ENCODE data around the gene LRRC7. TPM values are rescaled to one million over a fixed set of nuclear protein-coding genes. Genes with fewer than 3 reads are reported as not detected.

Gene LRRC7
- total RNA-seq, 2 experiments from 2014 or later = 0.14 TPM; not detected in 1

DNA sequence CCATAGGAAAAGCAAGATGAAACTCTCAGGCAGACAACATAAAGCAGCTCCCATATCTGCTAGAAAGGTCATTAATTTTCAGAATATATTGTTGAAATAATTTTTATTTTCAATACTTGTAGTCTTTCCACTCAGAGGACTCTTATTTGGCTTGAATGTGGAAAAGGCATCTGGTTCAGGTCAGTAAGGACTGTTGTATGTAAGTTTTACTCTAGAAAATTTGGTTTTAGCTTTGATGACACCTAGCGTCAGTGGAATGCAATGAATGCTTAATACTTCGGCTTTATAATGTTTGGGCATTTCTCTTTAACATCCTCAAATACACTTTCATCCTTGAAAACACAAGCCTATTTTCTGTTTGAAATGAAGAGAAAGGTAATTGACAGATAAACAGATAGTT, 574.4 kb downstream of the LRRC7 start:
- Mint-ChIP-seq H3K9me3 (no peaks in the 10 kb centered on the region), H3K36me3 (no peaks in the 10 kb centered on the region), H3K4me1 (no peaks in the 10 kb centered on the region), H3K27ac (no peak overlapping the region), H3K4me3 (no peak overlapping the region), H3K27me3 (no peaks in the 10 kb centered on the region)
- no peak for DNase-seq

DNA sequence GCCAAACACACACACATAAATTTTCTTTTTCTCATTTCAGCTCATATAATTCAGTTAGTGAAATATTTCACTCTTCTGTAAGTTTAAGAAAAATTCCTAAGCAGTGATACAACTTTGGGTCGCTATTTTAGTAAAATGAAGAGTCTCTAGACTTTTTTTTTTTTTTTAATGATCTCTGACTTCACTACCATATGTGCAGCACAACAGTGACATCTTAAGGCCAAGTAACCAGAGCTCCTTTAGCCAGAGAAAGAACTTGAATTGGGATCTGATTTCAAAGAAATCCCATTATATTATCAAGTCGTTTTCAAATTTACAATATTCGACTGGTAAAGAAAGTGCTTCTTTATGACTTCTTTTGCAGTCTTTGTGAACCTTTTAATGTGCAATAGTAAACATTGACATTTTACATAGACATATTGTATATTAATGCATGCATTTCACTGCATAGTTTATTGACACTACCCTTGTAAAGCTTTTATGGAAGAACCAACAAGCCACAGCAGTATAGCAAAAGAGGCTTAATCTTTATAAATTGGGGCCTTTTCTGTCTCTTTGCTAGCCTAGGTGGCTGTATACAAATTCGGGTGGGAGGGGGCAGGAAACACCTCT, 575.4 kb downstream of the LRRC7 start:
- Mint-ChIP-seq H3K27me3 (no peaks in the 10 kb centered on the region), H3K4me1 (no peaks in the 10 kb centered on the region), H3K4me3 (no peak overlapping the region), H3K27ac (no peak overlapping the region), H3K9me3 (no peaks in the 10 kb centered on the region), H3K36me3 (peaks cover 2% of the 10 kb centered on the region)
- DNase-seq = no peak

DNA sequence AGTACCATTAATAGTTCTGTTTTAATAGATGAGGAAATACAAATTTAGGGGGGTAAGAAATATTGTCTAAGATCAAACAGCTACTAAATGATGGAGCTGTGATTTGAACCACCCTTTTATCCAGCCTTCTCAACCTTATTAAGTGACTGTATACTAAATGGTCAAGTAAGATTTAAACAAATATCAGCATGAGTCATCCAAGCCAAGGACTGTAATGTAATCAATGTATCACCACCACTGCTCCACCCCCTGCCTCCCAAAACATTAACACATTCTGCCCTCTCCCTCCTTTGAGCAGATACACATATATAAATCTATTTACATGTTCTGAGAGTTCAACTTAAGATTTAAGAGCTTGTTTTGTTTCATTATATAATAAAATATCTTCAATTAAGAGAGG, 578.8 kb downstream of the LRRC7 start:
- Mint-ChIP-seq H3K27ac (no peak overlapping the region), H3K9me3 (no peaks in the 10 kb centered on the region), H3K36me3 (peaks cover 2% of the 10 kb centered on the region), H3K4me3 (no peak overlapping the region), H3K27me3 (no peaks in the 10 kb centered on the region), H3K4me1 (no peaks in the 10 kb centered on the region)
- DNase-seq = no peak

DNA sequence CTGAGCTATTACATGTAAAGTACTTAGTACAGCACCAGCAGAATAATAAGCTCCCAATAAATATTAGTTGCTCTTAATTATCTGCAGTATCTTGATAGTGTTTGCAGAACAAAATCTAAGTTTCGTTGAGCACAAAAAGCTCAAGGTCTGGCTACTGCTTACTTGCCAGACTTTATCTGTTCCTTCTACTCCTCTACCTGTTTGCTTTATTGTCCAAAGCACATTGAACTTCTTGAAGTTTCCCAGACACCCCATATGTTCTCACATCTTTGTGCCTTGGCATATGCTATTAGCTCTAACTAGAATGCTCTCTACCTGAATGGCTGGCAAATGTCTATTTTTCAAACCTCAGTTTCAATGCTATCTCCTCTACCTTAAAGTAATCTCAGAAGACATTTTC, 582.7 kb downstream of the LRRC7 start:
- H3K27me3 Mint-ChIP-seq = no peaks in the 10 kb centered on the region
- H3K4me1 Mint-ChIP-seq = no peaks in the 10 kb centered on the region
- H3K36me3 Mint-ChIP-seq = peaks cover 7% of the 10 kb centered on the region
- H3K27ac Mint-ChIP-seq = no peak overlapping the region
- no peak for DNase-seq
- H3K9me3 Mint-ChIP-seq = no peaks in the 10 kb centered on the region
- no peak overlapping the region for H3K4me3 Mint-ChIP-seq

DNA sequence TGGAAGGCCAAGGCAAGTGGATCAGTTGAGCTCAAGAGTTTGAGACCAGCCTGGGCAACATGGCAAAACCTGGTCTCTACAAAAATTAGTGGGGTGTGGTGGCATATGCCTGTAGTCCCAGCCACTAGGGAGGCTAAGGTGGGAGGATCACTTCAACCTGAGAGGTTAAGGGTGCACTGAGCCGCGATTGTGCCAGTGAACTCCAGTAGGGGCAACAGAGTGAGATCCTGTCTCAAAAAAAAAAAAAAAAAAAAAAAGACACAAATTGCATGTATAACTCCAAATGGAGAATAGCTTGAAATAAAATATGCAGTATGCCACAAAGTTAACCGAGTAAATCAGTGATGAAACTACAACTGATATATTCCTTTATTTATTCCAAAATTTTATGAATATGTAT, 586.0 kb downstream of the LRRC7 start:
- Mint-ChIP-seq H3K36me3 (peaks cover 5% of the 10 kb centered on the region), H3K4me3 (no peak overlapping the region), H3K9me3 (no peaks in the 10 kb centered on the region), H3K27me3 (no peaks in the 10 kb centered on the region), H3K27ac (no peak overlapping the region), H3K4me1 (no peaks in the 10 kb centered on the region)
- DNase-seq = no peak

DNA sequence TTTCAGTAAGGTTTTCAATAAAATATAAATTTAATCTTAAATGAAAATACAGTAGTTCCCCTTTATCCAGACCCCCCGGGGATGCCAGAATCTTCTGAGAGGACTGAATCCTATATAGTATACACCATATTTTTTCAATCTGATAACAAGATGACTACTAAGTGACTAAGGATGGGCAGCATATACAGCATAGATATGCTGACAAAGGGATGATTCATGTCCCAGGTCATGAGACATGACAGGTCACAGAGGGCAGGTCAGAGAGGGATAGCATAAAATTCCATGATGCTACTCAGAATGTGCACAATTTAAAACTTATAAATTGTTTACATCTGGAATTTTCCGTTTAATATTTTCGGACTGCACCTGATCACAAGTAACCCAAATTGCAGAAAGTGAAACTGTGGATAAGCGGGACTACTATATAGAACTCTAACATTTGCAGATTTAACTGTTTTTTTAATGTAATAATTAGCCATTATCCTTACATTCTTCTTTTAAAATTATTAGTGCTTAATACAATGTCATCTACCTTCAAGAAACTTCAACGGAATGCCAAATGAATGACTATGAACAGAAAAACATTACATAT, 588.9 kb downstream of the LRRC7 start:
- no peak for DNase-seq
- Mint-ChIP-seq H3K27ac (no peak overlapping the region), H3K4me3 (no peak overlapping the region), H3K36me3 (peaks cover 8% of the 10 kb centered on the region), H3K27me3 (no peaks in the 10 kb centered on the region), H3K4me1 (no peaks in the 10 kb centered on the region), H3K9me3 (no peaks in the 10 kb centered on the region)

DNA sequence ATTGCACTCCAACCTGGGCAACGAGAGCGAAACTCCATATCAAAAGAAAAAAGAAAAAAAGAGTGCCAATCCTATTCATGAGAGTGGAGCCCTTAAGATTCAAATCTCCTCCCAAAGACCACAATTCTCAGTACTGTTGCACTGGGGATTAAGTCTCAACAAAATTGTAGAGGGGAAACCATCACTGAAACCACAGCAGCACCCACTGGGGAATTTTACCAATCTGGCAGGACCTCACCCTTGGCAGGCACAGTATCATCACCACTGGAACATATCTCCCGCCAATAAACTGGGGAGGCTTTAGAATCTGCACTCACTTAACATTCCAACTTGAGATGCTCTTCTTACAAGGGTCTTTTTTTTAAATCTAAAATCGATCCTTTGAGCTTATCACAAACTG, 596.6 kb downstream of the LRRC7 start:
- H3K4me3 Mint-ChIP-seq = no peak overlapping the region
- peaks cover 10% of the 10 kb centered on the region for H3K36me3 Mint-ChIP-seq
- no peak overlapping the region for H3K27ac Mint-ChIP-seq
- H3K4me1 Mint-ChIP-seq = peaks cover under 1% of the 10 kb centered on the region
- H3K27me3 Mint-ChIP-seq = no peaks in the 10 kb centered on the region
- no peaks in the 10 kb centered on the region for H3K9me3 Mint-ChIP-seq
- DNase-seq = no peak

DNA sequence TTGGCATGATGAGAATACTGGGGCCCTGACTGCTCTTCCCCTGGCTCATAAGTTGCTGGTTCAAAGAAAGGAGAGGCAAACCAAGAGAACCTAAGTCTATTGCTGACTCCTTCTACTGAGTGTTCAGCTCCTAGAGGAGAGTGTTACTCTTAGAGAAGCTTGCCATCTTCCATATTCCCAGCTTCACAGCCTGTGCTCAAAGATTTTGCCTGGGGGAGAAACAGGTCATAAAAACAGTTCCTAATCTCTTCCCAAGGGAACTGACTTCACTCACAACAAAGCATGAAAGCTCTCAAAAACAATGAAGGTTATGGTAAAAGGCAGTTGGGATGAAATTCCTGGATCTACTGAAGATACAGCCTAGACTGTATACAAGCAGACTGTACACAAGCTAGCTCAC, 600.6 kb downstream of the LRRC7 start:
- H3K36me3 Mint-ChIP-seq = peaks cover 13% of the 10 kb centered on the region
- H3K9me3 Mint-ChIP-seq = no peaks in the 10 kb centered on the region
- no peak for DNase-seq
- peaks cover 3% of the 10 kb centered on the region for H3K4me1 Mint-ChIP-seq
- H3K4me3 Mint-ChIP-seq = no peak overlapping the region
- no peaks in the 10 kb centered on the region for H3K27me3 Mint-ChIP-seq
- no peak overlapping the region for H3K27ac Mint-ChIP-seq

DNA sequence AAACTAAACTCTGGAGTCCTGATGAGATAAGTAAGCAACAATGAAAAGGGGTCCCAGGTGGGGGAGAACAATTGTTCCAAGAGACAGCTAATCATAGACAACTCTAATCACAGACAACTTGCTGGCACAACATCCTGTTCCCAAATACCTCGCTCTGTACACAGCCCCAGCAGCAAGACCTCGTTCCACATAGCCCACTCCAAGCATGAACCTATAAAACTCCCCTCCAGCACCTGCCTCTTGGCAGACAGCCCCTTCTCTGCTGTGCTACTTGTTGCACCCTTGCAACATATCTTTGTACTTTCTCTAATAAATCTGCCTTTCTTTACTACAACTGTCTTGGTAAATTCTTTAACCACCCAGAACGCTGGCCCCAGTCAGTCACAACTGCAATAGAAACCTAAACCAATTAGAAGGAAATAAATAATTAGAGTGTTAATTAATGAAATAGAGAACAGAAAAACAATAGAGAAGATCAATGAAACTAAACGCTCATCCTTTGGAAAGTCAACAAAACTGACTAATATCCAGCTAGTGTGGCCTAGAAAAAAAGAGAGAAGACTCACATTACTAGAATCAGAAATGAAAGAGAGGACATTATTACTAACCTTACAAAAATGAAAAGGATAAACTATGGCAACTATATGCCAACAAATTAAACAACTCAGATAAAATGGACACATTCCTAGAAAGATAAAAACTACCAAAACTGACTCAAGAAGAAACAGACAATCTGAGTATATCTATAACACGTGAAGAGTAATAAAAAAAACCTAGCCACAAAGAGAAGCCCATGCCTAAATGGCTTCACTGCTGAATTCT, 601.5 kb downstream of the LRRC7 start:
- Mint-ChIP-seq H3K4me3 (no peak overlapping the region), H3K4me1 (peaks cover 3% of the 10 kb centered on the region), H3K27me3 (no peaks in the 10 kb centered on the region), H3K9me3 (no peaks in the 10 kb centered on the region), H3K36me3 (peaks cover 11% of the 10 kb centered on the region), H3K27ac (no peak overlapping the region)
- no peak for DNase-seq

DNA sequence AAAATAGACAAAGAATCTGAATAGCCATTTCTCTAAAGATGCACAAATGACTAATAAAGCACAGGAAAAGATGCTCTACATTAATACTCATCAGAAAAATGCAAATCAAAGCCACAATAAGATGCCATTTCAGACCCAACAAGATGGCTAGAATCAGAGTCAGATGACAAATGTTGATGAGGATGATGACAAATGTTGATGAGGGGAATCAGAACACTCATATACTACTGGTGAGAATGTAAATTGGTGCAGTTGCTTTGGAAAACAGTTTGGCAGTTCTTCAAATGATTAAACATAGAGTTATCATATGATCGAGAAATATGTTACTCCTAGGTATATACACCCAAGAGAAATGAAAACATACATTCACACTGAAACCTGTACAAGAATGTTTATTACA, 603.8 kb downstream of the LRRC7 start:
- H3K36me3 Mint-ChIP-seq = peaks cover 11% of the 10 kb centered on the region
- no peak overlapping the region for H3K27ac Mint-ChIP-seq
- peaks cover 3% of the 10 kb centered on the region for H3K4me1 Mint-ChIP-seq
- no peaks in the 10 kb centered on the region for H3K9me3 Mint-ChIP-seq
- no peak overlapping the region for H3K4me3 Mint-ChIP-seq
- no peaks in the 10 kb centered on the region for H3K27me3 Mint-ChIP-seq
- DNase-seq = no peak

Data from activated naive CD8-positive, alpha-beta T cell treated with anti-CD3 and anti-CD28 coated beads for 36 hours (primary cell).